NCI-H2029 treated with DMSO at 0.1 percent for 48 hours (cell line): Measurements from ENCODE around the gene RACK1.

Experiments used
- DNase-seq: peaks from one replicate; lab custom pipeline; 2025; lab: John Stamatoyannopoulos, UW

The RACK1 gene

DNA sequence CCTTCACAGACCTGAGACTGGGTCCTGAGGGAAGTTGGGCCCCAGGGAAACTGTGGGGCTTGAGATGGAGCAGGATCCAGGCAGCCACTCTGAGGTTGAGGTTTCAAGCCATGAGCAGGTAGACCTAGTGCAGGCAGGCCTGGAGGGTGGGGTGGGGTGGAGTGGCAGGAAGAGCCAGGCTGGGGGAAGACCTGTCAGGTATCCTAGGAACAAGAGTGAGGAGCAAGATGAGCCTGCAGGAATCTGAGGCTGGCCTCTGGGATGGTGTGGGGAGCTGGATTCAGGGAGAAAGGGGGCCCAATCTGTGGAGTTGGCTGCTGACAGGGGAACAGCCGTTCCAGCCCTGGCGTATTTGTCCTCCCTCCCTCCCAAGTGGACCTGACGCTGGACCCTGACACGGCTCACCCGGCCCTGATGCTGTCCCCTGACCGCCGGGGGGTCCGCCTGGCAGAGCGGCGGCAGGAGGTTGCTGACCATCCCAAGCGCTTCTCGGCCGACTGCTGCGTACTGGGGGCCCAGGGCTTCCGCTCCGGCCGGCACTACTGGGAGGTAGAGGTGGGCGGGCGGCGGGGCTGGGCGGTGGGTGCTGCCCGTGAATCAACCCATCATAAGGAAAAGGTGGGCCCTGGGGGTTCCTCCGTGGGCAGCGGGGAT, 9.8 kb downstream of the RACK1 start:
- DNase-seq: no peak

DNA sequence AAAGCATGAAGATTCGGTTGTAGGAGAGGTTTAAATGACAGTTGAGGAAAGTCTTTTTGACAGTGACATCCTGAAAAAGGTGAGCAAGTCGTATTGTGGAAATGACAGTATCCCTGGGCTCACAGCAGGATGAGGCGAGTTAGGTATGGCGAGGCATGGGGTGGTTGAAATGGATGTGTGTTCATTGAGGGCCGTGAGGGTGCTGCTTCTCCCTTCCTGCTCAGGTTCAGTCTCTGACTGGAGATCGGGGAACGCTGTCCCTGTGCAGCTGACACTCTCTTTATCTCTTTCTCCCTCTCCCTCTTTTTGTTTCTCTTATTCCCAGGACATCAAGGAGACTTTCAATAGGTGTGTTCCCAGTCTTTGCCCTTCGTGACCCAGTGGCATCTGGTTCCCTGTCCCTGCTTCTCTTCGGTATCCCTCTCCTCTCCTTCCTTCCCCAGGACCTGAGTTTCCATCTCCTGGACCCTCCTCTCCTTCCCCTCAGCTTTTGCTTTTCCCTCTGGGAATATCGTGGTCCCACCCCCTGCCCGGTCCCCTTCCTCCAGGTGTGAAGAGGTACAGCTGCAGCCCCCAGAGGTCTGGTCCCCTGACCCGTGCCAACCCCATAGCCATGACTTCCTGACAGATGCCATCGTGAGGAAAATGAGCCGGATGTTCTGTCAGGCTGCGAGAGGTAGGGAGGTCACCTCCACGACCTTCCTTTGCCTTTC, 10.5 kb downstream of the RACK1 start:
- DNase-seq: no peak

DNA sequence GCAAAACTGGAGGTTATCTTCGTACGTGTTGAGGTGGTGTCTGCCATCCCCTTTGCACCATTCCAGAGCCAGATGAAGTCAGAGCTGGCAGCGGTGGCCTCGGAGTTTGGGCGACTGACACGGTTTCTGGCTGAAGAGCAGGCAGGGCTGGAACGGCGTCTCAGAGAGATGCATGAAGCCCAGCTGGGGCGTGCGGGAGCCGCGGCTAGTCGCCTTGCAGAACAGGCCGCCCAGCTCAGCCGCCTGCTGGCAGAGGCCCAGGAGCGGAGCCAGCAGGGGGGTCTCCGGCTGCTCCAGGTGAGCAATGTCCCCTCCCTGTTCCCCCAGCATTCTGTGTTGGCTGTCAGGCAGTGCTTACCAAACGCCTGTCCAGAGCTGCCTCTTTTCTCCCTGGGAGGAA, 11.1 kb downstream of the RACK1 start:
- DNase-seq: no peak

DNA sequence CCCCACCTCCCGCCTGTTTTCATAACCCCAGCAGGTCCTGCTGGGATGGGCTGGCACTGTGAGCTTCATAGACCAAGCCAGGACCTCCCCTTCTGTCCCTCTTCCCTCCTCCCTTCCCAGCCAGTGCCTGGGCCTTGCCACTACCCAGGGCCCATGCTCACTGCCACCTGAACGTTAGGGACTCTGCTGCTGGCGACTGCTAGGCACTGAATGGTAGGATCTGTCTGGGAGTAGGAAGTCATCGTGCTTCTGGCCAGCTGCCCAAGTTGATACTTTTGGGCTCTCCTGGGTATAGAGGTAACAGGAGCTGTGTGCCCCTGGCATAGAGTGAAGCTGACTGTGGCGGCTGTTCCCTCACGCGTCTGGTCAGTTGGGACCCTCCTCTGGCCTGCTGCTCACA, 12.3 kb downstream of the RACK1 start:
- no peak for DNase-seq

DNA sequence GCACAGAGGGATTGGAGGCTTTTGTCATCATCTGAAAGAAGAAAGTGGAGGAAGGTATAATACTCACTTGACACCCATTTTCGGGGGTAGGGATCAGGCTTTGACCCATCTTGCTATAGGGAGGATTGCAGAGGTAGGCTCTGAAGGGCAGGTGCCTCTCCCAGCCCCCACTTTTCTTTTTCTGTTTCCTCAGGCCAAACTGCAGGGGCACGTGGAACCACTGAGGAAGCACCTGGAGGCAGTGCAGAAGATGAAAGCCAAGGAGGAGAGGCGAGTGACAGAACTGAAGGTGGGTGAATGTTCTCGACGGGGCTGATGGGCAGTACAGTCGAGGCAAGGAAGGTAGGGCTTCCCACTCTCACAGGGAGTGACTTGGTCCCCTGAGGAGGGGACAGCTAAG, 13.2 kb downstream of the RACK1 start:
- no peak for DNase-seq

DNA sequence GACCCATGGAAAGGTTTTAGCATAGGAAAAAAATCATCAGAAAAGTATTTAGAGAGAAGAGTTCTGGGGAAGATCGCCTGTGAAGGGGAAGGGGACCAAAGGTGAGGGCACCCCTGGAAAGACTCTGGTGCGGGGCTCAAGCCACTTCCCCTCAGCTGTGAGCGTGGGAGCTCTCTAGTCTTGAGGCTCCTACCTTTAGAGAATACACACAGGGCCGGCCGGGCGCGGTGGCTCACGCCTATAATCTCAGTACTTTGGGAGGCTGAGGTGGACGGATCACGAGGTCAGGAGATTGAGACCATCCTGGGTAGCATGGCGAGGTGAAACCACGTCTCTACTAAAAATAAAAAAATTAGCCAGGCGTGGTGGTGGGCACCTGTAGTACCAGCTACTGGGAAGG, 13.7 kb downstream of the RACK1 start:
- DNase-seq: no peak

DNA sequence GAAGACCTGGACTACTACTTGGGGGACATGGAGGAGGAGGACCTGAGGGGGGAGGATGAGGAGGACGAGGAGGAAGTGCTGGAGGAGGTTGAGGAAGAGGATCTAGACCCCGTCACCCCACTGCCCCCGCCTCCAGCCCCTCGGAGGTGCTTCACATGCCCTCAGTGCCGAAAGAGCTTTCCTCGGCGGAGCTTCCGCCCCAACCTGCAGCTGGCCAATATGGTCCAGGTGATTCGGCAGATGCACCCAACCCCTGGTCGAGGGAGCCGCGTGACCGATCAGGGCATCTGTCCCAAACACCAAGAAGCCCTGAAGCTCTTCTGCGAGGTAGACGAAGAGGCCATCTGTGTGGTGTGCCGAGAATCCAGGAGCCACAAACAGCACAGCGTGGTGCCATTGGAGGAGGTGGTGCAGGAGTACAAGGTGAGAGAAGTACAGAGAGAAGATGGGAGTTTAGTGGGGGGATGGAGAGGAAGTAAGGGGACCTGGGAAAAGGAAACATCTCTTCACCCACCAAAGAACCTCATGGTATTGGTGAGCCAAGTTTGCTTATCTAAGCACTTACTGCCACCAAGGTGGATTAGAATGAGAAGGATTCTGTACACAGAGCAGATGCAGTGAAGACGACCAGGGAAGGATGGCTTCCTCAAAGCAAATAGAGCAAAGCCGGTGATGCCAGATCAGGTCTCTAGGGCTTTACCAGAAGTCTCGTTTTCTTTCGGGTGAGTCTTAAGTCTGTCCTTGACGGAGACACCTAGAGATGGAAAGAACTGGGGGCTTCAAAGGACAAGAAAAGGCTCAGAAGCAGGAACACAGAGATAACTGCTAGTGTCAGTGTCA, 19.1 kb downstream of the RACK1 start:
- DNase-seq: no peak

DNA sequence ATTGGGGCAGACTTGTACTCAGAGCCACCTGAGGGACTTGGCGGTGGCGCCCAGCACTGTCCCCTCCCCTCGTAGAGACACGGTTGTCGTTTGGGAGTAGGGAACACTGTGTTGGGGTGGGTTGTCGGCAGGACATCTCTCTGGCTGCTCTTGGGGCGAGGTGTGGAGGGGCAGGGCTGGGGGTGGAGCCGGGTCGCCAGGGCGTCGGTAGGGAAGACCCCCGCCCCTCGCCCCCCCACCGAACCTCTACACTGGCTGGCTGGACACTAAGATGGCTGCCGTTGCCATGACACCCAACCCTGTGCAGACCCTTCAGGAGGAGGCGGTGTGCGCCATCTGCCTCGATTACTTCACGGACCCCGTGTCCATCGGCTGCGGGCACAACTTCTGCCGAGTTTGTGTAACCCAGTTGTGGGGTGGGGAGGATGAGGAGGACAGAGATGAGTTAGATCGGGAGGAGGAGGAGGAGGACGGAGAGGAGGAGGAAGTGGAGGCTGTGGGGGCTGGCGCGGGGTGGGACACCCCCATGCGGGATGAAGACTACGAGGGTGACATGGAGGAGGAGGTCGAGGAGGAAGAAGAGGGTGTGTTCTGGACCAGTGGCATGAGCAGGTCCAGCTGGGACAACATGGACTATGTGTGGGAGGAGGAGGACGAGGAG, 19.8 kb downstream of the RACK1 start:
- no peak for DNase-seq

DNA sequence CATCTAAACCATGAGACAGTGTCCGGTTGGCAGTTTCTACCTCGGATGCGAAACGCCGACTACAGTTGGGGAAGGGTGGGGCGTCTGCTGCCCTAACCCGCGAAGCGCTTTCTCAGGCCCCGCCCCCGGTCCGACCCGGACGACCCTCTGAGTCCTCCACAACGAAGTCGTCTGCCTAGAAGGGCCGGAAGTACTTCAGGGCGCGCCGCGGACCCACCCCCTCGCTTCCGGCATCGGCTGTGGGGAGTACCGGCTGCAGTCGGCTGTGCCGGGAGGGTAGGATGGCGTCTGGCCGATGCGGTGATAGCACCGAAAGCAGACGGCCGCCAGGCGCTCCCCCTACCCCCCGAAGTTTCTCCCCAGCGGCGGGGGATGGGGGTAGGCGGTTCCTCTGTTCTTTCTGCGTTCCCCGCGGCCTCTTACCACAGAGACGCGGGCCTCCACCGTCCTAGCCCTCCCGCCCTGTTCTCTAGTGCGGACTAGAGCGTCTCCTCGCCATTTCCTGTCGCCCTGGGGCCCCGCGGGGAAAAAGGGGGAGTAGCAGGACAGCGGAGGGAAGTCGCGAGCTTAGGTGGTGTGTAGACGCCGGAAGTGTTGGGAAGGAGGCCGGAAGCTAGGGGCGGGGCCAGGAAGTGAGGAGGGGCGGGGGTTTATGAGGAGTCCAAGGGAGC, 20.5 kb downstream of the RACK1 start, which contains the start of gene TRIM41:
TRIM41 (plus strand) TSS at position 224 of the 671 bp plus-strand sequence. CDS start 719 bp downstream, outside the sequence.
- DNase-seq: no peak

DNA sequence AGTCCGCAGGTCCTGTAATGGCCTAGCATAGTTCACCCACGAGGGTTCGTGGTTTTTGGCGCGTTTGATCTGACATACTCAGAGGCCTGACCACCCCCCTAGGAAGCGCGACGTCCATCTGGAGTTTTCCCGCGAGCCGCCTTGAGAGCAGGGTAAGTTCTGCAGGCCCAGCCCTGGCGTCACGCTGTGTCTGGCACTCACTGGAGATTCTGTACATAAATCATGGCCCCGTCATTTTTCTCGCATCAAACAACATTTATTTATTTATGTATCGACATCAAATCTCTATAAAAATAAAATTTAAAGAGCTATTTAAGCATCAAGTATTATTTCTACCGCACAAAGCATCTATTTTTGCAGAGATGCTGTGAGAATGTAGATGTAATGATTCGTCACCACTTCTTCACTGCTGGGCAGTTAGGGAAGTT, 21.1 kb downstream of the RACK1 start:
- no peak for DNase-seq

DNA sequence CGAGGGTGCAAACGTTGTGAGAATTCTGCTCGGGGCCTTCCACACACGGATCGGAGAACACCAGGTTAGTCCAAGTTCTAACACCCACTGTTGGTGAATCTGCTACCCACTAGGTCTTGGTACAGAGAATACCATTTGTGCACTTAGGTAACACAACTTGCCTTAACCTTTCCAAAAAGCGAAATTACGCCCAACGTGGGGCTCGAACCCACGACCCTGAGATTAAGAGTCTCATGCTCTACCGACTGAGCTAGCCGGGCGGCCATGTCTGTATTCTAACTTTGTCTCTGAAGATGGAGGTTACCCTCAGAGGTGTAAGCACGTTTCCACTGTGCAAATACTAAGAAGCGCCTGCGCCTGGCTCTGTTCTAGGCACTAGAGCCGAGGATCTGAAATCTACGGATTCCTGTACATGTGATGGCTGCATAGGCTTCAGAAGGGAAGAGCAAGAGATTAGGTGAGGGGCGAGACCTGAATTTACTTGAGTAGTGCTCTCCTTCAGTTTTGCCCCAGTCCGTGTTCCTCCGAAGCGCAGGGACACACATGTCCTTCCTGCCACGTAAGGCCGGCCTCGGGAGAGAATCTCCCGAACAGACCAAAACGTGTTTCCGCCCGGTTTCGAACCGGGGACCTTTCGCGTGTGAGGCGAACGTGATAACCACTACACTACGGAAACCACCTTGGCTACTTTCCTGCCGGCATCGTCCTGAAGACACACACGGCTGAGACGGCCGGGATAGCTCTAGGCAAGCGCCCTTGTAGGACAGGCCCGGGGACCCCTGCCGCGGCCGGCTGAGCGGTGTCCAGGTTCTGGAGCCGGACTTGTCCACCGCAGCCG, 21.7 kb downstream of the RACK1 start:
- DNase-seq: no peak

DNA sequence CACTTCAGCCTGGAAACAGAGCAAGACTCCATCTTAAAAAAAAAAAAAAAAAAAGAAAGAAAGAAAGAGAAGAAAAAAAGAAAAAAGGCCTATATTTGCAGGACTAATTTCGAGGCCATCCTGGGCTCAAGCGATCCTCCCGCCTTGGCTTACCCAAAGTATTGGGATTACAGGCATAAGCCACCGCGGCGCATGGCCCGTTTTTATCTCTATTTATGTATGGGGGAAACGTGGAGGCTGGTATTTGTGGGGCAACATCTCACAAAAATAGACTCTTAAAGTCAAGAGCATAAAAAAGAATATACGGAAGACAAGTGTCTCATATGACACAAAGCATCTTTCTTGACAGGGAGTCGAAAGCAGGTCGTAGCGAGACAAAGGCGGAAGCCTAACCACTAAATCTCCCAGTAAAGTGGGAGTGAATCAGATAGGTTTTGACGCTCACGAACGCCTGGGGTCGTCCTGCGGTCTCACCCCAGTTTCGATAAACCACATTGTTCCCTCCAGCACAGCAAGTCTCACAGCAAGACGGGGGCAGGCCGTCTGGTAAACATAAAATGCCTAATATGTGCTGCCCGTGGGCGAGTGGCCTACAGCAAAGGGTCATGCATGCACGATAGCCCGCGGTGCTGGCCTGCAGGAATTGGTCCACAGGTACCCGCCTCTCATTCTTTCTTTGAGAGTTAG, 22.5 kb downstream of the RACK1 start:
- no peak for DNase-seq

DNA sequence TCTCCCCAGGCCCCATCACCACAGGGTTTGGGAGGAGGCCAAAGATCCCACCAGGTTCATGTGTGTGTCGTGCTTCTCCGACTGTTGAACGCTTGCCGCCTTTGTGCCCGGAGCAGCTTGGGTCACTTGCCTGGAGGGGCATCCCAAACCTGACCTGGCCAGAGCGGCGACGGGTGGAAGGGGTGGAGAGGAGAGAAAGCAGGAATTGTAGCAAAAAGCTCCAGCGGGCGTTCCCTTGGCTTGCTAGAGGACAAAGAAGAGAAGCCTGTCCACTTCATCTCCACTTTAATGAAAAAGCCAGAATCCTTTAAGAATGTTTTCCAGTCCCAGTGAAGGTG, 23.6 kb downstream of the RACK1 start:
- no peak for DNase-seq

DNA sequence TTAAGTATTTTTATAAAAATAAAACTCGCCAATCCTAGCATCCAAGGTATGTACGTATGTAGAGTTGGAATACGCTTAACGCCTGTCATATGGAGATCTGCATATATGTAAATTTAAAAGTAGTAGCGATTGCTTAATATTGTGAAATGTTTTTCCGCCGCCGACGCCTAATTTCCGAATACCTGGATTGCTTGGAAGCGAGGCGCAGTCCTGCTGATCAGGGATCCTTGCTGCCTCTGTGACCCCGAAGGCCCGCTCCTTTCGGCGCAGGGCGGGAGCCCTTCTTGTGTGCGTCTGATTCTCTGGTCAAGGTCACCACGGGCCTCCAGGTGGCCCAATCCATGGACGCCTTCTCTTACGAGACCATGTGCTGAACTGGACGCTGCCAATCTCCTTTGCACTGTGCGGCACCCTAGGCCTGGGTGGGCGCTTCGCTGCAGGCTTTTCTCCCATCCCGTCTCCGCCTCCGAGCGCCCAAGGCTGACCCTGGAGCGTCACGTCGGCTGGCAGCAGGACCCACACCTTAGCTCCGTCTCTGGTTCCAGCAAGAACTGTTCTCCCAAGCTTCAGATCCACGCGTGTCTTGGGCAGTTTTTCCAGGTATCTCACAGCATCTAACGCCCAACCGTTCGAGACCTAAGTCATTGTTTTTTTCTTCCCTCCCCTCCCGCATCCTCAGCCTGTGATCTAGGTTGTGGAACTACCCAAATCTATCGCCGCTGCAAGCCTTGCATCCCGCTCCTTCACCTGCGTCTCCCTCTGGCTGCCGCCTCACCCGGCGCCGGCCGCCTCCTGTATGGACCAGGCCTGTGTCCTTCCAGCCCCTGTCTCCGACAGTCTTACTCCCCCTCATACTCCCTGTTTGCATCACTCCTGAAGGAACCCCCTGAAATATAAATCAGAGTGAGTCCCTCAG, 24.2 kb downstream of the RACK1 start:
- no peak for DNase-seq

DNA sequence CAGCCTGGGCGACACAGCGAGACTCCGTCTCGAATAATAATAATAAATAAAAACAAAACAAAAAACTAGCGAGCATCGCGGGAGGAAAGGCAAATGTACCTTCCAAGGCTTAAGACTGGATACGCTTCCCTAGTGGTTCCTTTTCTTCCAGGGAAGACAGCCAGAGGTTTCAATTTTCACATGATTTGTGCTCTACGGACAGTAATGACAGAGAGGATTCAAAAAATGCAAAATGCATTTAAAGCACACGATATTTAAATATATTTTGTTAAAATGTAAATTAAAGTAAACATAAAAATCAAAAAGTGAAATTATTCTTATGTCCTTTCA, 24.9 kb downstream of the RACK1 start:
- no peak for DNase-seq

DNA sequence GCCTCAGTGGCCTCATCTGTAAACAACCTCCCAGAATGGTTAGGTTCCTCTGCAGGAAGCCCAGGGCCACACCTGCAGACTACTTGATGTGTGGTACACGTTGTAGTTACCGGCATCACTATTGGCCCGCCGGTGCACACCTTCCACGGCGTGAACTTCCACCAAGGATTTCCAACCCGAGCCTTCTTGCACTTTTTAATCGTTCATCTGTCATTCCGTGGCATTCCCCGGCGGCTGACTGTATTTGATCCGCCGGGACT, 26.0 kb downstream of the RACK1 start:
- DNase-seq: no peak

DNA sequence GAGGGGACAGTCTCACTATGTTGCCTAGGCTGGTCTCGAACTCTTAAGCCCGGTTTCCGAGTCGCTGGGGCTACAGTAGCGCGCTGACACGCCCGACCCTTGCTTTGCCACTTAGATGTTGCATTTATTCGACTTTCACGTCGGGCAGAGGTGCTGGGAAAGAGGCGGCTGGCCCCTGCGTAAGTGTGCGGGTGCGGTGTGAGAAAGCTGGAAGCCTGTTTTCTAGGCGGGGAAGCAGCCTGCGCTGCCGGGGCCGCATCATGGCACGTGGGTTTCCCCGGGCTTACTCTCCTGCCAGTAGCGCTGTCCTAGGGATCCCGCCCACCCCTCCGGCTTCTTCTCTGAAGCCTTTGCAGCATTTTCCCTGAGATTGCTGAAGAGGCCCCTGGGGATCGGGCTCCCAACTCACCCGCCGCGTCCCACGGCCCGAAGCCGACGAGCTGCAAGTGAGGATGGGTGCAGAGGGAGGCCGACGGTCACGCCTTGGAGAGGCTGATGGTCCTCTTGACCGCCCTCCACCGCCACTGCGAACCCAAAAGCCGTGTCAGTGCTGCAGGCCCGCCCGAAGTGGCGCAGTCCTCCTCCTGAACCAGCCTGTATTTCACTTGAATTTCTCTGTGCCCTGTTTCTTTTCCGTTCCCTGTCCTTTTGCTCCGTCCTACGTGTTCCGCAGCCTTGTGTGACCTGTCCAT, 26.4 kb downstream of the RACK1 start:
- DNase-seq: no peak

DNA sequence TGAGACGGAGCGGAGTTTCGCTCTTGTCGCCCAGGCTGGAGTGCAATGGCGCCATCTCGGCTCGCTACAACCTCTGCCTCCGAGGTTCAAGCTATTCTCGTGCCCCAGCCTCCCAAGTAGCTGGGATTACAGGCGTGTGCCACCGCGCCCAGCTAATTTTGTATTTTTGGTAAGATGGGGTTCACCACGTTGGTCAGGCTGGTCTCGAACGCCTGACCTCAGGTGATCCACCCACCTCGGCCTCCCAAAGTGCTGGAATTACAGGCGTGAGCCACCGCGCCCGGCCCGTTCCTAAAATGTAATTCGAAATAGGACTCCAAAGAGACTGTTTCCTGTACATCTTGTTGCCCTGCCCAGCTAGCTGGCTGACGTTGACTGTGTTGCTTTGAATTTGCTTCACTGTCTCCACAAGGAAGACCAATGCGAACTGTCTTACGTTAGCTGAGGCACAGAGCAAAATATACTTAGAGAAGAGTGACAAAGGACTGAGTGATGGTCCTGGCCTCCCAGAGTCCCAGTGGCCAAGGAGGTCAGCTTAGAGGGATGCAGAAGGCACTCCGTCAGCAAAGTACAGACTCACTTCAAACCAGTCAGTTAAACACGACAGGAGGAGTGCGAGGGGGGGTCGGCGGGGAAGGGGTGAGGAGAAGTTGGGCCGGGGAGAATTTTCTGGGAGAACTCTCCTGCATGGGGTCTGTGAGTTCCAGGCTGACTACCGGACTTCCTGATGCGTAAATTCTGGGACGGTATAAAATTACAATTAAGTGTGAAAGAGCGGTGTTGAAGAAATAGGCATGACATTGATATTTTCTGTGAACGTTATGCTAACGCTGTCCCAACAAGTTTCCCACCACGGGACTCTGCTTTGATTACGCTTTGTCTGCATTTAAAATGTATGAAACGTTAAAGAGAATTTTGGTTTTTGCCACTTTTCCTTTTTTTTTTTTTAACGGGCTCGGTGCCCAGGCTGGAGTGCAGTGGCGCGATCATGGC, 27.4 kb downstream of the RACK1 start:
- no peak for DNase-seq
